Stimulated activated CD8-positive, alpha-beta memory T cell treated with anti-CD3 and anti-CD28 coated beads, Interleukin-7, amount 100 ng/mL, for 4 hours (primary cell): Measurements from ENCODE around the gene MT3.

ENCODE experiments used
- DNase-seq, 2 donors: peaks; one replicate each; pipeline ENCODE4 v3.0.0-alpha.2; 2020; ENCODE audit warnings: low read depth in 2 of 2

MT3 gene

GRCh38 chr16:56631197-56631596 is 41.9 kb downstream of the MT3 start:
- no peak for DNase-seq

DNA sequence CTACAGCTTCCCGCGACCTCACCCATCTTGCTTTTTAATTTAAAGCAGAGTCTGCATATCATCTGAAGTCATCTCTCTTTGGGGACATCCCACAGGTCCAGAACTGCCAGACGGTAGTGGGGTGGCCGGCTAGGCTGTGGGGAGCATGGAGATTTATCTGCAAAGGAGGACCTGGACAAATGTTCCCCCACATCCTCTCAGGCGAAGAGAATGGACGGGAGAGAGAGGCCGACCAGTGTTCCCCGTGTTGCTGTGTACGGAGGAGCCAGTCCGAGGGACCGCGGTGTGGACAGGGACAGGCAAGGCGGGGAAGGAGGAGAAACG is 42.5 kb downstream of the MT3 start:
- DNase-seq = no peak

- DNase-seq = no peak
These were observed 43.0 kb downstream of the MT3 start, which contains the start of gene MT1M for GRCh38 chr16:56632156-56632847. MT1M (plus strand) TSS chr16:56632659; CDS start chr16:56632732, 73 bp downstream.

DNA sequence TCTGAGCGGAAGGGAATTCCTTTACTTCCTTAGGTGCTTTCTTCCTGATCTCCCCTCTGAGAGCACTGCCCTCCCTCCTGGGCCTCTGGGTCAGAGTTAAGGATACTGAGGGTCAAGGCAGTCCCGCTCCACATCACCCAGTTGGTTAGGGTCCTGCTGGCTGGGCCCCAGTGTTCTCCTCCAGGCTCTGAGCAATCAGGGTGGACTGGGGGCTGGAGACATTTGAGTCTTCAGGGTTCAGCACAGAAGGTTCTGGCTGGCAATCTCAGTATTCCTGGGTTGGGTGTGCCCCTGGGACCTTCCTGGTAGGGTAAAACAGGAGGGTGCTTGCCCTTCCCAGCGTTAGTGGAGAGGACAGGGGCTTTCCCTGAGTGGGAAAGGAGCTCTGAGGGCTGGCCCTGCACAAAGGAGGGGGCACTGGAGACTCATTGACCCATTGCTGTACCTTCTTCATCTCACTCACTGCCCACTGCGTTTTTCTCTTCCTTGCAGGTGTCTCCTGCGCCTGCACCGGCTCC is 43.6 kb downstream of the MT3 start:
- DNase-seq = no peak

- no peak for DNase-seq
These were observed 44.2 kb downstream of the MT3 start for GRCh38 chr16:56633535-56633934.

- DNase-seq = no peak
These were observed 45.5 kb downstream of the MT3 start for GRCh38 chr16:56634715-56635440.

GRCh38 chr16:56635441-56635967 is 46.2 kb downstream of the MT3 start:
- DNase-seq = no peak

- DNase-seq = no peak
These were observed 47.5 kb downstream of the MT3 start for GRCh38 chr16:56636616-56637413.

DNA sequence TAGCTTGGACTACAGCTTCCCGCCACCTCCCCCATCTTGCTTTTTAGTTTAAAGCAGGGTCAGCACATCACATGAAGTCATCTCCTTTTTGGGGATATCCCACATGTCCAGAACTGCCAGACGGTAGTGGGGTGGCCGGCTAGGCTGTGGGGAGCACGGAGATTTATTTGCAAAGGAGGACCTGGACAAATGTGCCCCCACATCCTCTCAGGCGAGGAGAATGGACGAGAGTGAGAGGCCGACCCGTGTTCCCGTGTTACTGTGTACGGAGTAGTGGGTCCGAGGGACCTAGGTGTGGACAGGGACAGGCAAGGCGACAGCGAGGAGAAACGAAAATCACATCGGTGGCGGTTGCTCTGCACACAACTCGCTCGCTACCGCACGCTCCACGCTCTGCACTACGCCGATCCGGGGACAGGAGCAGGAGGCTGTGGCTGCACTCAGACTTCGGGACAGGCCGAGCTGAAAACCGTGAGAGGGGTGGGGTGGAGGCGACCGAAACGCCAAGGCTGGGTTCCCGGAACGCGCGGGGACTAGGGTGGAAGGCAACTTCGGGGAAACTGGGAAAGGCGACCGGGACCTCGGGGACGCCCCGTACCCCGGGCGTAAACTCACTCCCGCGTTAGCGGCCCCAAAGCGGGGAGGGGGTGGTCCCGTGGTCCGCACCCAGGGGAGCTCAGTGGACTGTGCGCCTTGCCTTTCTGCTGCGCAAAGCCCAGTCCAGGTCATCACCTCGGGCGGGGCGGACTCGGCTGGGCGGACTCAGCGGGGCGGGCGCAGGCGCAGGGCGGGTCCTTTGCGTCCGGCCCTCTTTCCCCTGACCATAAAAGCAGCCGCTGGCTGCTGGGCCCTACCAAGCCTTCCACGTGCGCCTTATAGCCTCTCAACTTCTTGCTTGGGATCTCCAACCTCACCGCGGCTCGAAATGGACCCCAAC is 48.8 kb downstream of the MT3 start, which contains the start of gene MT1A:
TSS of gene MT1A (plus strand) at position 853 of the 937 bp plus-strand sequence. CDS start at position 926, 73 bp downstream.
- no peak for DNase-seq

DNA sequence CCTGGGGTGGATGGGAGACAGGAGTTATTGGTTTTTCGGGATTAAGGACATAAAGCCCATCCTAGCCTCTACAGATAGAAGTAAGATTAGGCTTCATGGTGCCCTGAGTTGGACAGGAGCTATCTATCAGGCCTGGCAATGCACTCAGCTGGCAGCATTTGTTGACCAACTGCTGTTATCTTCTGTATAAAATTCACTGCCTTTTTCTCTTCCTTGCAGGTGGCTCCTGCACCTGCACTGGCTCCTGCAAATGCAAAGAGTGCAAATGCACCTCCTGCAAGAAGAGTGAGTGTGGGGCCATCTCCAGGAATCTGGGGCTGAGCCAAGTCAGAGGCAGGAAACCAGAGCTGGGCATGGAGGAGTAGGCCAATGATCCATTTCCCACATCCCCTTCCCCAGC is 49.7 kb downstream of the MT3 start:
- no peak for DNase-seq

DNA sequence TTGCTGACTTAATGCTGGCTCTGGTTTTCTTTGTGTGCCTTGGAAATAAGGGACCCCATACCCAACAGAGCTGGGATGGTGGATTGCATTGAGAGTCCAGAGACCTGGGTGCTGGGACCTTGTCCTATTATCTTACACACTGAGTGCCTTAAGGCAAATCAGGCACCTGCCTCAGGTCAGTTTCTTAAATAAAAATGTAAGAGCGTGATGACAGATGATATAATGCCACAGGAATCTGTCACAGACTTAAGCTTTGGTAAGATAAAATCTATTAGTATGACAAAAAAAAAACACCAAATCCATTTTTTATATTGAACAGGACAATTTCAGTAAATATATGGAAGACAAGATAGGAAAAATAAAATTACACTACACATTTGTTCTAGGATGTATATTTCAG is 50.7 kb downstream of the MT3 start:
- DNase-seq = no peak
